HG03135 (cell line): ENCODE results near the gene TMUB1.

Source experiments
- ATAC-seq: cut with Tn5 transposase; IDR thresholded peaks from one replicate; pipeline ENCODE4 v1.9.1; 2021; ENCODE audit warnings: mild to moderate bottlenecking, moderate library complexity; ENCODE audit not compliant: unreplicated experiment

Gene TMUB1, protein sequence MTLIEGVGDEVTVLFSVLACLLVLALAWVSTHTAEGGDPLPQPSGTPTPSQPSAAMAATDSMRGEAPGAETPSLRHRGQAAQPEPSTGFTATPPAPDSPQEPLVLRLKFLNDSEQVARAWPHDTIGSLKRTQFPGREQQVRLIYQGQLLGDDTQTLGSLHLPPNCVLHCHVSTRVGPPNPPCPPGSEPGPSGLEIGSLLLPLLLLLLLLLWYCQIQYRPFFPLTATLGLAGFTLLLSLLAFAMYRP

DNA sequence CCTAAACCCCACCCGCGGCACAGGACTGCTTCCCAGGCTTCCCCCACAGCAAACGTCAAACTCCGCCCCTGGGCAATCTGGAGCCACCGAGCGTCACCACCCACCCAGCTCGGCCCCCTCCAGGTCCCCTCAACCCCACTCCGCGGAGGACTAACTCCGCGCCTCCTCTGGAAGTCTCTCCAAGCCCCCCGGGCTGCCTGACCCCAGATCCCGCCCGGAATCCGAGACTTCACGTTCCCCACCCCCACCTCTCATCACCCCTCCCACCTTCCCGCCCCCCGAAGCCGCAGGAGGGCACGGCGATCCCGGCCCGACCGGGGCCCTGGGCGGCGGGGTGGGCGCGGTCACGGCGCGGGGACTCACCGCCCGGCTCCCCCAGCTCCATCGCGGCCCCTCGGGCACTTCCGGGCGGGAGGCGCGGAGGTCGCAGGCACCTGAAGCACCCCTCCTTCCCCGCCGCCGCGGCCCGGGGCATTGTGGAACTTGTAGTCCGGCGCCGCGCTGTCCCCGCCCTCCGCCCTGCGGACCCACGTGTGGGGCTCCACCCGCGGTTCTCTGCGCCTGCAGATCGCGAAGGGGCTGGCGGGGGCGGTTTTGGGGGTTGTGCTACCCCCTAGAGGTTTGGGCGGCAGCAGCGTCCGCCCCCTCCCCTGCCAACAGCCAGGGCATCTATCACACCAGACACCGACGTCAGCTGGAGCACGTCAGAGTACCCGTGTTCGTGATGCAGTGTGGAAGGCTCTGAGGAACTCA is at the start of gene TMUB1:
Gene TMUB1 (minus strand): TSS at position 423 of the 753 bp plus-strand sequence. CDS start 930 bp downstream, outside the sequence.
- ATAC-seq = peak; percentile 44

DNA sequence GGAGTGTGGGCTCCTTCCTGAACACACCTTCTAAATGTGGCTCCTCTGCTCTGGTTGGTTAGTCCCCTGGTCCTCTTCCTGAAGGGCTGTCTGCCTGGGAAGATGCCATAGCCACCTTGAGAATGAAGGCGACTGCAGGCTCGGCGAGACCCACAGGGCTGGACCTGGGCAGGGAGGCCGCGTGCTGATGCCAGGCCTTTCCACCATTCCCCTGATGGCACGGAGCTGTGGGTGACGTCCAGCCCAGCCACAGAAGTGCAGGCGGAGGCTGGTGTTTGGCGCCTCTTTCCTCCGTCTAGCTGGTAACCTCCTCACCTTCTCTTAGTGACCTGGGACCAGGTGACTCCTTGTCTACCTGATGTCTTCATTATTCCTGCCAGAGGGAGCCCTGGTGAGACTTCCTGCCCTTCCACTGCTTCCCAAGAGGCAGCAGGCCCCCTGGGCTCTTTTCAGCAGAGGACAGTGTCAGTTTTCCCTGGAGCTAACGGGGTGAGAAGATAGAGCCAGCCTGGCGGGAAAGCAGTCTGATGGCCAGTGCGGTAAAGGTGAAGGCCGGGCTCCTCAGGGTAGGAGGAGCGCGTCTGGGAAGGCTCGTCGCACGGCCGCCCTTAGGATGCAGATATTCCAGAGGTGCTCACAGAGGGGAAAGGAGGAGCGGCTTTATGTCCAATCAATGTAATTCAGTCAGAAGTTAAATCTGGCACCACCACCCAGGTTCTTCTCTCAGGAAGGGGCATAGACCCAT is 49.3 kb upstream of the TMUB1 start:
- no peak for ATAC-seq

DNA sequence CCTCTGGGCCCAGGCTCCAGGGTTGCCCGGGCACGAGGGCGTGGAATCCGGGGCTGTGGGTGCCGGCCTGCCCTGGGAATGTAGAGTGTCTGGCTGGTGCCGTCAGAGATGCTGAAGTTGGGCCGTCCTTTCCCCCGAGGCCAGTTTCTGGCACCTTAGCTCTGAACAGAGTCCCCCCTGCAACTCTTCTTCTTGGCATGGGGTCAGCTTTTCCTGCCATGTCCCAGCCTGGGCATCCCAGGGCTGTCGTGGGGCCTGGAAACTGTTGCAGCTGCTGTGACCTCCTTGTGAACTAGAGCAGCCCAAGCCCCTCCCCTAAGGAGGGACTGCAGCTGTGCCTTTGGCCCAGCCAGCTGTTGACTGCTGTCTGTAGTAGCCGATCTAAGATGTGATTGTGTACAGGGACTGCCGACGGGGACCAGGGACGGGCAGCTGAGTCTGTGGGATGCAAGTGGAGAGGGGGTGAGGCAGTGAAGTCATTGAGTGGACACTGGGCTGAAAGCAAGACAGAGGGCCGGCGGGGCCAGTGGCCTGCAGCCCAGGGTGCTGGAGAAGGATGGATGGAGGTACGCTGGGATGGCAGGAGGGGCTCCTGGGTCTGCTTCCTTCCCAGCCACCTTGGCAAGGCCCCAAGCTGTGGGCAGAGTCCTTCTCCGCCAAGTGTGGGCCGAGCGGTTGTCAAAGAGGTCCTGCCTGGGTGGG is 48.5 kb upstream of the TMUB1 start:
- no peak for ATAC-seq

DNA sequence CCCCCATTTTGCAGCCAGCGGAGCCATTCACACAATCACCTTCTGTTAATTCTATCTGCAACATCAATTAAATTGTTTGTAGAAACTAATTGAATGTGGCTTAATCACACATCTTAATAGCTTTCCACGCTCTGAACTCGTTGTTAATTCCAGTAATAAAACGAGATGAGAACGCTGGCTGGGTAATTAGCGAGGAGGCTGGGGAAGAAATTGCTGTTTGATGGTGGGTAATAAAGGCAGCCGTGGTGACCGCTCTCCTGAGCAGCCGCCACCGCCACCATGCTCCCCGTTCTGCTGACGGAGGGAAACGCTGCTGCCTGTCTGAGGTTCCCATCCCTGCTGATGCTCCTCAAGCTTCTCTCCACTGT is 47.9 kb upstream of the TMUB1 start:
- no peak for ATAC-seq

DNA sequence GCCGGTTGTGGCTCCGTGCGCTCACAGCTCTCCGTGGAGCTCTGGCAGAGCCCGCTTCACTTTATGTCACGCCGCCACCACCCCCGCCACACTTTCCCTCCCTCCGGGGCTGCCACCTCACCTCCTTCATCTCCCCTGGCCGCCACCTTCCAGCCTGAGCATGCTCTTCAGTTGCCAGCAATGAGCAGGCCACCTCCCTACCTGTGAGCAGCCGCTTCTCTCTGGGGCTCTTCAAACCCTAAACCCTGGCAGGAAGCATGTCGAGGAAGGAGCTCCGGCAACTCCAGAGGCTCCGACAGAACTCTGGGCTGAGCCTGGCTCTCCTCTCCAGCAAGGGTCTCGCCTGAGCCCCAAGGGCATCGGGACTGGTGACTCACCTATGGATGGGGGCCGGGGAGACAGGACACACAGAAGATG is 47.5 kb upstream of the TMUB1 start:
- ATAC-seq = no peak

DNA sequence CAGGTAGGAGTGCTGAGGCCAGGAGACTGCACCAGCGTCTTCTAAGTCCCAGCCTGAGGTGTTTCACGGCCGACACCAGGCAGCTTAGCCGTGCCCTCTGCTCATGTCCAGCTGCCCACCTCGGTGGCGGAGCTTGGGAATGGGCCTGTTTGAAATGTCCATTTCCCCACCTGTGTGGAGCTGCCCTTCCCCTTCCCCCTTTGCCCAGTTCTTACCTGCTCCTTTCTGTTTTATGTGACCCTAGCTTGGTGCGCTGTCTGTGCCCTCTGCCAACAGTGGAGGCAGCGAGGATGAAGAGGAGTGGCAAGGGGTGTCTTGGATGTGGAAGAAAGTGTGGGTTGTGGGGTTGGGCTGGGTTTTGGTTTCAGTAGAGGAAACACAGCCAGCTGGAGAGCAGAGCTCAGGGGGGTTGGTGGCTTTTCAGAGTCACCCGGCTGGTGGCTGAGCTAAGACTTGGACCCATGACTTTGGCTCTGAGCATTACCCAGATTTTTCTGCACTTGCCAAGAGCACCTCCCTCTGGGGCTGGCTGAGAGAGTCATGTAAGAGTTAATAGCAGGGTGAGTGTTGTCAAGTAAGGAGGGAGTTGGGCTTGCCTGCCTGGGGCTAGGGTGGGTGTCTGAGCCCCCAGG is 46.8 kb upstream of the TMUB1 start:
- no peak for ATAC-seq

DNA sequence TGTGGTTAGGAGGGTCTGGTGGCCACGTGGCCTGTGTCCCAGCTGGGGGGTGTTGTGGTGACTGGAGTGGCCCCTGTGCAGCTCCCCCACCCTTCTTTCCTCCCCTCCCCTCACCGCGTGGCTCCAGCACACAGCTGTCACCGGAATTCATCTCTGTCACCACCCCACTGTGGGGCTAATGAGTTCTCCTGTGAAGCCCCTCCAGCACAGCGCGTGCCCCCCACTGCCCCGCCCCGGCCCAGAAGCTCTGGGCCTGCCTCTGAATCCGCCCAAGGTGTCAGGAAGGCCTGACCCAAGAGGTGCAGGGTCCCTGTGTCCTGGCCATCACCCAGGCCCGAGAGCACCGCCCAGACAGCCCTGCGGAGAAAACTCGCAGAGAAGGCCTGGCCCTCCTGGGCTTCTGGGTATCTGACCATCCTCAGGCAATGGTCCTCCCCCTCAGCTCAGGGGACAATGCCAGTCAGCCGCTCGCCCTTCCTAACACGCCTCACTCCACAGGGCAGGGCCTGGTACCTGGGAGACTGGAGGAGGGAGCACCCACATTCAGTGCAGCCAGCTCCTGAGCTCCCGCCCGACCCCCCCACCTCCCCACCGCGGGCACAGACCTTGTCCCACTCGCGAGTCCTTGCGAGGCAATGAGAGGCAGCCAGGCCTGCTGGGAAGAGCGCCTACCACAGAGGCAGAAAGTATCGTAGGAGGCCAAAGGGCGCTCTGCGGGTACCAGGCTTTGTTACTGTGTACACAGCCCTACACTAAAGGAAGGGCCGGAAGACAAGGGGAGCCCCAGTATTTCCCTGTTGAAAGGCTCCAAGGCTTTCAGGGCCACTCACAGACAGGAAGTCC is 46.0 kb upstream of the TMUB1 start:
- ATAC-seq = no peak

DNA sequence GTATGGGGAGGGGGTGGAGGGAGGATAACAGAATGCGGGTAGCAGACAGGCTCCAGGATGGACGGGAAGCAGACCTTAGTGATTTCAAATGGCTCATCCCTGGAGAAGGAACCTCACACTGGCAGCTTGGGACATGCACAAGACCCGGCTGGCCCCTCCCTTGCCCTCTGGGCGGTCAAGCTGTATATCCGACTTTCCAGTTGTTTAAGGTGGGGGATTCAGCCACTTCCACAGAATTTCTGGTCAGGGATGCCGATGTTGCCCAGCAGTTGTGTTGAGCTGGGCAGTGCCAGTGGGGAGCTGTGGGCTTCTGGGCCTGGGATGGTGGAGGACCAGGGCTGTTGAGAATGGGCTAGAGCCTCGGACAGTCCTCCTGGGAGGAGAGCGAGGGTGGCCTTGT is 45.4 kb upstream of the TMUB1 start:
- ATAC-seq = no peak

DNA sequence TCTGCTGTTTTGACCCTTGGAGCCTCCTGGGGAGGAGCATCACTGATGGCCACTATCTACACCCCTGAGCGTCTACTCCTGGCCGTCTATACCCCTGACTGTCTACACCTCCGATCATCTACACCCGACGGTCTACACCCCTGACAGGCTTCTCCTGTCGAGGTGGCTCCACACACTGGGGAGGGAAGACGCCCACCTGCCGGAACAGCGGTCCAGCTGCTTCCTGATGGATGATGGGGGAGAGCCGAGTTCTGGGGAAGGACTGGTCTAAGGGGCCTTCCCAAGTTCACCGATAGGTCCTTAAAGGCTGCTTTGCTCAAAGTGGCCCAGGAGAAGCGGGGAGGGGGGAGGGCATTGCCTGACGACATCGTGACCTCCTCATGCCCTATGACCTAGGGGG is 44.9 kb upstream of the TMUB1 start:
- no peak for ATAC-seq

DNA sequence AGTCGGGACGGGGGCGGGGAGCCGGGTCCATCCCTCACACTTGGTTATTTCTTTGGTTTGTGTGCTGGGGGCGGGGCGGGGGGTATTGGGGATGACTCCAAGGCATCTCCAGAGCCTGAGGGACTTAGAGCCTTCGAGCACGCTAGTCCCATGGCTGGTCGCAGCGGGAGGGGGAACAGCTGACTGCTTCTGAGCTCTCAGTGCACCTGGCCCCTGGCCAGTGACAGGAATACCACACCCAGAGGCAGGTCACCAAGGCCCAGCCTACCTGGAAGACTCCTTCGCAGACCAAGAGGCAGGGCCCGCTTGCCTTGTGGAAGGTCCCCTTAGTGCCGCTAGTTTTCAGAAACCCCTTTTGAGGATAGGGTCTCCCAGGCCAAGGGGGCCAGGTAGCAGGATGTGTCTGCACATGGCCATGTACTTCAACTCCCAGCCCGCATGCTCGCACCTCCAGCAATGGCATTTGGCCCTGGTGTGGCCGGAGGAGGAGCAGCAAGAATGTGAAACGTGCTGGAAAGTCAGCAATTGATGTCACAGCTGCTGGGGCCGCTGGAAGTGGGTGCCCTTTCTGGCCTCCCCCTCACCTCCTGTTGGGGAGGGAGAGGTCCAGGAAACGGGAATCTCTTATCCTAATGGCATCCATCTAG is 43.3 kb upstream of the TMUB1 start:
- no peak for ATAC-seq

DNA sequence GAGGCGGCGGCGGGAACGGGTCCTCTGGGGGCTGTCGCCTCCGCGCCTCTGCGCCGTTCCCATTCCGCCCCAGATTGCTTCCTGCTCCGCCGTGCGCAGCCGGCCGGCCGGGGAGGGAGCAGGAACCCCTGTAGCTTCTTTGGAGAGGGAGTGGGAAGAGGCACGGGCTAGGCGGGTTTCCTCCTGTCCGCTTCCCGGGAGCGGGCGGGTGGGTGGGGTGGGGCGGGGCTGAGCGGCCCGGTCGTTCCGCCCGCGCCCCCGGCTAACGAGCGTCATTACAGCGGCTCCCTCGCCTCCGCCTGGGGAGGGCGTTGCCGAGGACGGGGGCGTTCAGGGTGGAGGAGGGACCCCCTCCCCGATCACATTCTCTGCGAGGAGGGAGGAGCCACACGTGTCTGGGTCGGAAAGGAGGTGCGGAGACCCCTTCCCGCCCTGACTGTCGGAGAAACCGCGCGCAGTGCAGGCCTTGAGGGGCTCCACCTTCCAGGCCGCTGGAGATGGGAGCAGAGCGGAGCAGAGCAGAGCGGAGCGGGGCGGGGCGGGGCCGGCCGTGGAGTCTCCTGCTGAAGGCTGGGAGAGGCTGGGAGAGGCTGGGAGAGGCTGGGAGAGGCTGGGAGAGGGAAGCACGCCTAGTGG is 42.7 kb upstream of the TMUB1 start:
- no peak for ATAC-seq

DNA sequence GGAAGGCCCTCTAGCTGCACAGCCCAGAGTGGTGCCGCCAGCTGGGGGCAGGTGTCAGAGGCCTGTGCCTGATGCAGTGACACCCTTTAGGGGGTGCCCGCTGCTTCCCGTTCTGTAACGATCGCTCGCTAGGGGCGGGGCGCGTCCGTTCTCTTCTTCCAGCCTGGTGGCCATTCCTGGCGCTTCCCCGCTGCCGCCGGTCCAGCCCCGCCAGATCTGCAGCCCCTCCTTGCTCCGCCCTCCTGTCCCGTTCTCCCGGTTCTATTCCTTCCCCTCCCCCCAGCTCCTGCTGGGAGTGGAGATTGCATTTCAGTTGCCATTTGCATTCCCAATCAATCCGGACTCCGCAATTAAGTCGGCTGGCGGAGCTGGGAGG is 42.2 kb upstream of the TMUB1 start:
- no peak for ATAC-seq

DNA sequence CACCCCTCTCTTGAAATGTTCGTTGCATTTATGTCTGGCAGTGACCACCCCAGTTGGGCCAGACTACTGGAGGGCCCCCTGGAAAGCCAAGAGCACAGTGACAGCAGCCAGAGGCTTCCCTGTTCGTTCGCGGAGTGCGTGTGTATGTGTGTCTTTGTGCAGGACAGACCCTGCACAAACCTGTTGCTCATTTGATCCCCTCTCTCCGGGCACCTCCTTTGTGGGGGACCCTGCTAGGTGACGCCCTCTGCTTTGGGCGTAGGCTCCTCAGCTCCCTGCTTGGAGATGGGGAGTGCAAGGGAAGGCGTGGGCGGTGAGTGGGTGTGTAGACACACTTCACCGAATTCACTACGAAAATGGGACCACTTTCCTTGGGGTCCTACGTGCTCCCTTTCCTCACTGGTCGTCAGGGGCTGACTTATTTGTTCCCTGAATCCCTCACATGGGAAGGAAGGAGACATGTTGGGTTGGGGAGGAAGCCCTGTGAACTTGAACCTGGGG is 41.7 kb upstream of the TMUB1 start:
- no peak for ATAC-seq

DNA sequence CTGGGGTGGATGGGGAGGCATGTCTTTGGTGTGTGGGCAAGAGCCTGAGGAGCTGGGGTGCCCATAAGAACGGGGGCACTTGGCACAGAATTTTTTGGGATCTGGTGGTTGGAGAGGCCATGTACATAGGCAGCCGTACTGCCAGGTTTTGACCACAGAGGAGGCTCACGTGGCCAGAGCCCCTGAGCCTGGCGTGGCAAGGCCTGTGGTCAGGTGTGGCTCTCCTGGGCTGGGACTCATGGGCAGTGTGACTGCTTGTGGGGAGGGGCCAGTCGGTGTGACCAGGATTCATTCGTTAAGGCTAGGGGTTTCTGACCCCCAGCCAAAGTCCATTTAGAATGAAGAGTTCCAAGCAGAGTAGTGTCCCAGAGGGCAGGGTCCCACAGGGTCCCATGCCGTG is 41.2 kb upstream of the TMUB1 start:
- no peak for ATAC-seq

DNA sequence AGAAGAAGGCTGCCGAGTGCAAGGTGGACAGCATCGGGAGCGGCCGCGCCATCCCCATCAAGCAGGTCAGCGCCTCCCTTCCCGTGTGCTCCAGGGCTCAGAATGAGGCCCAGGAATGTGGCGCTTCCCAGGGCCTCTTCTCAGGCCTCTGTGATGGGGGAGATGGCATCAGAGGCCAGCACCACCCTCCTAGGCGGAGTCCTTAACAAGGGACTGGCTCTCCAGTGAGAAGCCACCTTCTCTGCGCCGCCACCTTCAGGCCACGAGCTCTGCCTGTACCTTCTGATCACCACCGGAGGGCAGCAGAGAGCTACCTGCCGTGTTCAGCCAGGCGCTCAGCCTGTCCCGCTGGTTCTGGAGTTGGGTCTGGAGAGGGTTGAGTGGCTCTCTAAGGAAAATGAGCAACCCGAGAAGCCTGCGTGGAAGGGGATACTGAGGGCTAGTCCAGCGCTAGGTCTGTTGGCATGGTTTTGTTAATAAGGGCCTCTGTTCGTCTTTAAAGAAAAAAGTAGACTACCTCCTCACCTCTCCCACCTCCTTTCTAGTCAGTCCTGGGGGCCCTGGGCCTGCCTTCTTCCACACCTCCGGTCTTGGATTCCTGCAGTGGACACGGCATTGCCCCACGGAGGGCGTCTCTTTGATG is 40.6 kb upstream of the TMUB1 start:
- peak; percentile 93 for ATAC-seq

DNA sequence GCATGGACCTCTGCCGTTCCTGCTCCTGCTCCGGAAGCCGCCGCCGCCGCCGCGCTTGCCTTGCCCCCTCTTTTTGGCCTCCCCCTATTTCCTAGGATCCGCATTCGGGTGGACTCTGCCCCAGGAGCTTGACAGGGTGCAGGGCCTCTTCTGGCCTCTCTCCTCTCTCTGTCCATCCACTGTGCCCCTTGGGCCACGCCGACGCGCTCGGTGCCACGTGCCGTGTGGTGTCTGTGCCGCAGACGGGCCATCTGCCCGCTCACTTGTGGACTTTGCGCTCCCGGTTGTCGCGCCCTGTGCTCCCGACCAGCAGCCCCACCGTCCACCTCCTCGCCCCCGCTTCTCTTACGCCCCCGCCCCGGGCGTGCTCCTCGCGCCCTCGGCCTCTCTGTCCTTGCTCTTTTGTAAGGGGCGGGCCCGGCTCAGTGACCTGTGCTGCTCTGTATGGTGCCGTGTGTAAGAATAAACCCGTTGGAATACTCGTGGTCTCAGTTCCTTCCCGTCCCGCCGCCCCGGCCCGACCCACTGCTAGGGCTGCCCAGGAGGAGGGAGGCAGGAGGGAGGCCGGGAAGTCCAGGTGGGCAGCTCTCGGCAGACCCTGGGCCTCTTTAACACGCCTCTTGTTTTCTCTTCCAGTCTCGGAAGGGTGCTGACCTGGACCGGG is 40.0 kb upstream of the TMUB1 start:
- no peak for ATAC-seq

DNA sequence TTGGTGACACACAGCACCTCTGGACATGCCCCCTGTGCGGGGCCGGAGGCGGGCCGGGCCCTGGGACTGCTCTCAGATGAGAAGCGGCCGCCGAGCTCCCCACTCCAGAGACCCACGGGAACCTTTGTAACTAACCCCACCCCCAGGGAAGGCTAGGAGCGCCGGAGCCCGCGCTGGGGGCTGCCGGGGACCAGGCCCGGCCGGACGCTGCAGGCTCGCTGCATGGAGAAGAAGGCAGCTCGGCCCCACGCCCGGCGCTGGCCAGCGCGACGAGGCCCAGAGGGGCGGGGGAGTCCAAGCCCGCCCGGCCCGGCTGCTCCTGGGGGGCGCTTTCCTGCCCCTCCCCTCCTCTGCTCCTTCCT is 39.5 kb upstream of the TMUB1 start:
- no peak for ATAC-seq

DNA sequence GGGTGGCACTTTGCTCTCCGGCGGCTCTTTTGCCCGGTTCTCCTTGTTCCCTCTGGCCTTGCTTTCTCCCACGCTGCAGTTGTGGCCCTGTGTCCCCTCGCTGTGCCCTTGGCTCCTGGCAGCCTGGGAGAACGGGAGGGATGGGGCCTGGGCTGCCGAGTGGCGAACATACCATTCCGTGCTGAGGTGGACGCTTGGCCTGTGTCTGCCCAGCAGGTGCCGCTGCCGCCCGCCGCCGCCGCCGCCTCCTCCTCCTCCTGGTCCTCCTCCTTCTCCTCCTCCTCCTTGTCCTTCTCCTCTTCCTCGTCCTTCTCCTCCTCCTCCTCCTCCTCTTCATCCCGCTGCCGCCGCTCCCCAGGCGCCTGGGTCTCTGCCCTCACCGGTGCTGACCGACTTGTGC is 39.0 kb upstream of the TMUB1 start:
- no peak for ATAC-seq
